ENCODE results near the gene TIMP2.

The TIMP2 gene

DNA sequence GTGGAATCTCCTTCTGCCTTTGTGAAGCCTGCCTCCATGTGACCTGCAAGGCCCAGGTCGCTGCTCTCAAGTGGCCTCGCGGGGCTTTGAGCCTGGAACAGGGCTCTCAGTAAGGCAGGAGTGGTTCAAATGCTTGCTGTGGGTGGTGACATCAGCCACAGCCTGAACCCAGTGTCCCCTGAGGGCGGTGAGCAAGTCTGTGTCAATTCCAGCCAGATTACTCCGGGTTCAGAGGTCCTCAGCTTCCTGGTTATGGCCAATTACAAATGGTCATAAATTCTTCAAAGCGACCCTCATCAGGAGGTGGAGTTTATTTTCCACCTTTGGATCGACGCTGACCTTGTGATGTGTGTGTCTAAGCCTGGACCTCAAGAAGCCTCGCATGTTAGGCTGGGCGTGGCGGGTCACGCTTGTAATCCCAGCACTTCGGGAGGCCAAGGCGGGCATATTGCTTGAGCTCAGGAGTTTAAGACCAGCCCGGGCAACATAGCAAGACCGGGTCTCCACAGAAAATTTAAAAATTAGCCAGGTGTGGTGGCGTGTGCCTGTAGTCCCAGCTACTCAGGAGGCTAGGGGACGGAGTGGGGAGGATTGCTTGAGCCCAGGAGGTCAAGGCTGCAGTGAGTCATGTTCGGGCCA lies 37.3 kb upstream of the TIMP2 start:
- TF ChIP-seq, protein P1, sequence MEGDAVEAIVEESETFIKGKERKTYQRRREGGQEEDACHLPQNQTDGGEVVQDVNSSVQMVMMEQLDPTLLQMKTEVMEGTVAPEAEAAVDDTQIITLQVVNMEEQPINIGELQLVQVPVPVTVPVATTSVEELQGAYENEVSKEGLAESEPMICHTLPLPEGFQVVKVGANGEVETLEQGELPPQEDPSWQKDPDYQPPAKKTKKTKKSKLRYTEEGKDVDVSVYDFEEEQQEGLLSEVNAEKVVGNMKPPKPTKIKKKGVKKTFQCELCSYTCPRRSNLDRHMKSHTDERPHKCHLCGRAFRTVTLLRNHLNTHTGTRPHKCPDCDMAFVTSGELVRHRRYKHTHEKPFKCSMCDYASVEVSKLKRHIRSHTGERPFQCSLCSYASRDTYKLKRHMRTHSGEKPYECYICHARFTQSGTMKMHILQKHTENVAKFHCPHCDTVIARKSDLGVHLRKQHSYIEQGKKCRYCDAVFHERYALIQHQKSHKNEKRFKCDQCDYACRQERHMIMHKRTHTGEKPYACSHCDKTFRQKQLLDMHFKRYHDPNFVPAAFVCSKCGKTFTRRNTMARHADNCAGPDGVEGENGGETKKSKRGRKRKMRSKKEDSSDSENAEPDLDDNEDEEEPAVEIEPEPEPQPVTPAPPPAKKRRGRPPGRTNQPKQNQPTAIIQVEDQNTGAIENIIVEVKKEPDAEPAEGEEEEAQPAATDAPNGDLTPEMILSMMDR (conservative IDR thresholded peaks at IDR 0.05): no peak
- TF ChIP-seq ZFX (IDR thresholded peaks at IDR 0.05): no peak
- no peak overlapping the region for H3K27ac ChIP-seq

DNA sequence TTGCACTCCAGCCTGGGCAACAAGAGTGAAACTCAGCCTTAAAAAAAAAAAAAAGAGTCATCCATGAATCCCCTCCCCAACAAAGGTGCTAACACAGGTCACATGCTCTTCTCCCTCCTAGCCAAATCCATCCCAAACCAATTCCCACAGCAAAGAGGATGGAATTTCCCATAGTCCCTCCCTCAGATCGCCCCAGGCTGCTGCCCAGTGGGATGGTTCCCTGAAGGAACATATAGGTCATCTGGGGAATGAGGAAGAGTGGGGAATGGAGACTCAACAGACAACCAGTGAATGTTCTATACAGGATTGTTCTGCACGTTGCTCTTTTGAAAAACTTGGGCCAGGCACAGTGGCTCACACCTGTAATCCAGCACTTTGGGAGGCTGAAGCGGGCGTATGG lies 36.4 kb upstream of the TIMP2 start:
- TF ChIP-seq, protein P1 (conservative IDR thresholded peaks at IDR 0.05): no peak
- TF ChIP-seq ZFX (IDR thresholded peaks at IDR 0.05): no peak
- H3K27ac ChIP-seq: no peak overlapping the region

DNA sequence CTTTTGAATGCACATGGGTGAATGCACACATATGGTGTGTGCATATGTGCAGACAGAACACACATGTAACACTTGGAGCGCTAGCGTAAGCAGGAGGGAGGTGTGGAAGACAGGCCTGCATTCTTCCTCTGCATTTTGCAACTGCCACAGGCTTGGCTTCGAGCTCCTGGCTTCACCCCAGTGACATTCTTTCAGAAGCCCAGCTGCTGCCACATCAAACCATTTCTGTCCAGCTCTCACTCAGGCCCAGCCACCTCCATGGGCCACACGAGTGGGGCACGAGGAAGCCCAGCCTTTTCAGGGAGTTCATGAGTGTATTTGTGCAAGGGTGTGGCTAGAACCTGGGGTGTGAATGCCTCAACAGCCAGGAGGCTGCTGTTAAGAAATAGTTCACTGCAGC lies 35.7 kb upstream of the TIMP2 start:
- no peak overlapping the region for H3K27ac ChIP-seq

DNA sequence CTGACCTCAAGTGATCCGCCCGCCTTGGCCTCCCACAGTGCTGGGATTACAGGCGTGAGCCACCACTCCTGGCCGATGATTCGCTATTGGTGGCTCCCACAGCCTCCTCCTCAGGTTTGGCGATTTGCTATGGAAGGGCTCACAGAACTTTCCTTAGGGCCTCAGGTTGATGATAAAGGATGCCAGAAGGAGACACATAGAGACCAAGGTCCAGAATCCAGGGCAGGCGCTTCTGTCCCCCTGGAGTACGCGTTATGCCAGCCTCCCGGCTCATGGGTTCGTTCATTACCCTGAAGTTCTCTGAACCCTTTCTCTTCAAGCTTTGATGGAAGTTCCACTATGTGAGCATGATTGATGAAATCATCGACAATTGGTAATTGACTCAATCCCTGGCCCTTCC lies 34.6 kb upstream of the TIMP2 start:
- TF ChIP-seq ZFX (IDR thresholded peaks at IDR 0.05): no peak
- no peak overlapping the region for H3K27ac ChIP-seq

More for the DNA sequence above, 35.7 kb upstream of the TIMP2 start:
- TF ChIP-seq ZFX (IDR thresholded peaks at IDR 0.05): no peak
- TF ChIP-seq, protein P1 (conservative IDR thresholded peaks at IDR 0.05): no peak

DNA sequence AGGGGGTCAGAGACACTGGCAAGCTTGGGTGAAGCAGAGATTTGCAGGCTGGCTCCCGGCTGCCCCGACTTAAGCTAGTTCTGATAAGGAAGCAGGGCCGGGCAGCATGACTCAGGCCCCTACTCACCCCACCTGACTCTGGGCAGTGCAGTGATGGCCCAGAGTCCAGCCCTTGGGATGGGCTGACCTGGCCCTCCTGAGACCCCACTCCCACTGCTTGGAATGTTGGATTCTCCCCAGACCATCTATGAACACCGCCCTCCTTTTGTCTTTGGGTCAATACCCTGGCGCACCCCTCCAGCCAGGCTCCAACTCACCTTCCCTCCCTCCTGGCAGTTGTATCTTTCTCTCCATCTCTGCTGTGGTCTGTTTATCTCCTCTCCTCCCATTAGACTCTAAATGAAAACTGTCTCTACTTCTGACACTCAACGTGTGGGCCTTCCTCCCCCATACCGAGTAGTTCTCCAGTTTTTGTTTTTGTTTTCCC lies 33.5 kb upstream of the TIMP2 start:
- H3K27ac ChIP-seq: no peak overlapping the region
- TF ChIP-seq ZFX (IDR thresholded peaks at IDR 0.05): no peak
- TF ChIP-seq, protein P1 (conservative IDR thresholded peaks at IDR 0.05): no peak

DNA sequence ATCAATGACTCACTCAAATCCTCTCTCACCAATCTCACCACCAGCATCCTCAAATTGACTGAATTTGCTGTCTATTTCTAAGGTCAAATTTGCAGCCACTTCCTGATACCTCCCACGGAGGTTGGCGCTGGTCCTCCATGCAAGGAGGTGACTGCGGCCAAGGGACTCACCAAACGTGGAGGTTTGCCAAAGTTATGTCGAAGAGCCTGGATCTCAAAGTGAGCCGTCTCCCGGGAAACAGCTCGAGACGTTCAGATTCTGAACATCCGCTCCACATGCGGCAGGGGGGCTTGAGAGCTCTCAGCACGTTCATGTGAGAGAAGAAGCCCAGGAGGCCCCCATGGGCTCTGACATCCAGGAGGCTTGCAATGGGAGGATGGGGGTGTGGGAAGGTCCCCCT lies 31.9 kb upstream of the TIMP2 start:
- TF ChIP-seq, protein P1 (conservative IDR thresholded peaks at IDR 0.05): no peak
- TF ChIP-seq ZFX (IDR thresholded peaks at IDR 0.05): no peak
- H3K27ac ChIP-seq: no peak overlapping the region

DNA sequence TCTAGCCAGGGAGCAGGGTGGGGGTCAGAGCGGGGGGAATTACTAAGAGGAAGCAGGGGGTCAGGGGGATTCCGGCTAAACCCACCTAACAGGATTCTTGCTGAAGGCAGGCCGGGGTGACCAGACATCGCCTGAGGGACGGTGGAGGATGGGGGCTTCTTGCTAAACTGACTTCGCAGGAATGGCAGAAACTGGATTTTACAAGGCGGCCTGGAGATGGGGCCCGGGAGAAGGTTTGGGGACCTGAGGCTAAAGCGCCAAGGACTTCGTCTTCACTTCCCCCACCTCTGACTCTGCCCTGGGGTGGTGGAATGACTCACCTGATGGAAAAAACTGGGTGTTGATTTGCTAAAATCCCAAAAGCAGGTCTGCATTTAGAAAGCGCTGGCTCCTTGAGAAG lies 31.1 kb upstream of the TIMP2 start:
- TF ChIP-seq ZFX (IDR thresholded peaks at IDR 0.05): no peak
- TF ChIP-seq, protein P1 (conservative IDR thresholded peaks at IDR 0.05): no peak
- no peak overlapping the region for H3K27ac ChIP-seq

DNA sequence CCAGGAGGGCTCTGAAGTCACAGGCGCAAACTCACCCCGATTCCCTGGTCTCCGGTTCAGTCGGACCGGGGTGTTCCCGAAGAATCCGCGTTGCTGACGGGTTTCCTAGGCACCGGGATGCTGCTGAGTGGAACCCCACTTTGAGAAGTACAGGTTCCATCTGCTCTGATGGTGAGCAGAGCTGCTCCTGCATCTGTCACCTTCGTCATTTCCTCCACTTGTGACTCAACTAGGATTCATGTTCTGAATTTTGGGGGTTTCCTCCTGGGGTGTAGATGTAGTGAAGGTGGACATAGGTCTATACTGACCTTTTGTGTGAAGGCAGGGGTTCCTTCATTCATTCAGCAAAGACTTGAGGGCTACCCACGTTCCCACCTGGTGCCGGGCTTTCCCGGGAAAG lies 29.5 kb upstream of the TIMP2 start:
- TF ChIP-seq, protein P1 (conservative IDR thresholded peaks at IDR 0.05): no peak
- TF ChIP-seq ZFX (IDR thresholded peaks at IDR 0.05): no peak
- H3K27ac ChIP-seq: no peak overlapping the region

Measured in C4-2B (cell line).